ENCODE results near the gene EPC1.
"Not testable (repeated sequence)": the region's sequence is repeated elsewhere in the genome, so short reads cannot be mapped to it uniquely, and the experiment has no call there.

The EPC1 gene

GRCh38 chr10:32266979-32267378 lies 80.0 kb downstream of the EPC1 start:
- no peak for DNase-seq

- DNase-seq, result no peak
Measured at GRCh38 chr10:32266566-32266965, 80.4 kb downstream of the EPC1 start.

- DNase-seq, result no peak
Measured at GRCh38 chr10:32265756-32266155, 81.2 kb downstream of the EPC1 start.

GRCh38 chr10:32263300-32263699 lies 83.7 kb downstream of the EPC1 start:
- DNase-seq, result no peak

- no peak for DNase-seq
Measured at GRCh38 chr10:32259551-32259950, 87.4 kb downstream of the EPC1 start.

GRCh38 chr10:32256613-32257437 lies 90.1 kb downstream of the EPC1 start:
- DNase-seq, result no peak

GRCh38 chr10:32253821-32254220 lies 93.1 kb downstream of the EPC1 start:
- DNase-seq, result no peak

- no peak for DNase-seq
Measured at GRCh38 chr10:32253276-32253675, 93.7 kb downstream of the EPC1 start.

GRCh38 chr10:32250489-32250888 lies 96.5 kb downstream of the EPC1 start:
- DNase-seq, result not testable (repeated sequence)

- no peak for DNase-seq
Measured at GRCh38 chr10:32246685-32247084, 100.3 kb downstream of the EPC1 start.

- DNase-seq, result no peak
Measured at GRCh38 chr10:32245760-32246159, 101.2 kb downstream of the EPC1 start.

GRCh38 chr10:32244421-32245207 lies 102.3 kb downstream of the EPC1 start:
- DNase-seq, result no peak

- DNase-seq, result no peak
Measured at GRCh38 chr10:32244011-32244410, 102.9 kb downstream of the EPC1 start.

- no peak for DNase-seq
Measured at GRCh38 chr10:32241946-32242345, 105.0 kb downstream of the EPC1 start.

GRCh38 chr10:32240471-32240870 lies 106.5 kb downstream of the EPC1 start:
- DNase-seq, result no peak

GRCh38 chr10:32239769-32240168 lies 107.2 kb downstream of the EPC1 start:
- DNase-seq, result no peak

GRCh38 chr10:32237644-32238345 lies 109.2 kb downstream of the EPC1 start:
- no peak for DNase-seq

- DNase-seq, result no peak
Measured at GRCh38 chr10:32234471-32234870, 112.5 kb downstream of the EPC1 start.

- not testable (repeated sequence) for DNase-seq
Measured at GRCh38 chr10:32233375-32233774, 113.6 kb downstream of the EPC1 start.

GRCh38 chr10:32232378-32232777 lies 114.6 kb downstream of the EPC1 start:
- DNase-seq, result no peak

- DNase-seq, result not testable (repeated sequence)
Measured at GRCh38 chr10:32229788-32230187, 117.2 kb downstream of the EPC1 start.

- no peak for DNase-seq
Measured at GRCh38 chr10:32229170-32229569, 117.8 kb downstream of the EPC1 start.

- no peak for DNase-seq
Measured at GRCh38 chr10:32227802-32228201, 119.2 kb downstream of the EPC1 start.

GRCh38 chr10:32226624-32227023 lies 120.3 kb downstream of the EPC1 start:
- DNase-seq, result no peak
